Fibroblast of villous mesenchyme (primary cell): Measurements from ENCODE around the gene PDZD2. TPM values are rescaled to one million over a fixed set of nuclear protein-coding genes. Genes with fewer than 3 reads are reported as not detected.

Experiments used
- DNase-seq: peaks from one replicate; pipeline ENCODE4 v3.0.0-alpha.2; 2010; ENCODE audit warnings: low read depth
- H3K4me3 ChIP-seq: 2 replicates; pipeline ENCODE4 v1.5.1; 2011; ENCODE audit warnings: low read depth, mild to moderate bottlenecking, low read length
- CTCF ChIP-seq: IDR thresholded peaks from 2 replicates; pipeline ENCODE4 v1.5.1; 2012; ENCODE audit warnings: low read depth, mild to moderate bottlenecking, low read length; ENCODE audit not compliant: insufficient read depth
- total RNA-seq: library from RNA; depleted of rRNA; stranded (reverse); fragments of >200 nt; gene quantifications from 2 replicates; pipeline ENCODE4 v1.2.3, GENCODE V29; 2012

The PDZD2 gene
- total RNA-seq, 1 donor = 2.6 TPM

GRCh38 chr5:31824869-31825517, 186.1 kb downstream of the PDZD2 start:
- no peak overlapping the region for H3K4me3 ChIP-seq
- no peak for DNase-seq
- TF ChIP-seq CTCF = no peak

- TF ChIP-seq CTCF = peak; percentile 73
- H3K4me3 ChIP-seq = no peak overlapping the region
- peak; percentile 74 for DNase-seq
These were observed 186.7 kb downstream of the PDZD2 start for GRCh38 chr5:31825518-31826068.

GRCh38 chr5:31827867-31828266, 188.9 kb downstream of the PDZD2 start:
- DNase-seq = peak; percentile 22
- H3K4me3 ChIP-seq = no peak overlapping the region
- no peak for TF ChIP-seq CTCF

- H3K4me3 ChIP-seq = no peak overlapping the region
- no peak for DNase-seq
- no peak for TF ChIP-seq CTCF
These were observed 194.0 kb downstream of the PDZD2 start for GRCh38 chr5:31832966-31833365.

- H3K4me3 ChIP-seq = no peak overlapping the region
- DNase-seq = no peak
- TF ChIP-seq CTCF = no peak
These were observed 194.8 kb downstream of the PDZD2 start for GRCh38 chr5:31833710-31834109.

- no peak overlapping the region for H3K4me3 ChIP-seq
- TF ChIP-seq CTCF = no peak
- DNase-seq = no peak
These were observed 205.9 kb downstream of the PDZD2 start for GRCh38 chr5:31844622-31845345.

GRCh38 chr5:31845361-31845760, 206.4 kb downstream of the PDZD2 start:
- peak; percentile 8 for DNase-seq
- no peak for TF ChIP-seq CTCF
- no peak overlapping the region for H3K4me3 ChIP-seq
